Measurements from ENCODE around the gene MBTPS1.
A peak's percentile ranks its signal among the peaks of the same experiment; 100 is the strongest.
"Not testable (repeated sequence)": the region's sequence is repeated elsewhere in the genome, so short reads cannot be mapped to it uniquely, and the experiment has no call there.

MBTPS1 gene

DNA sequence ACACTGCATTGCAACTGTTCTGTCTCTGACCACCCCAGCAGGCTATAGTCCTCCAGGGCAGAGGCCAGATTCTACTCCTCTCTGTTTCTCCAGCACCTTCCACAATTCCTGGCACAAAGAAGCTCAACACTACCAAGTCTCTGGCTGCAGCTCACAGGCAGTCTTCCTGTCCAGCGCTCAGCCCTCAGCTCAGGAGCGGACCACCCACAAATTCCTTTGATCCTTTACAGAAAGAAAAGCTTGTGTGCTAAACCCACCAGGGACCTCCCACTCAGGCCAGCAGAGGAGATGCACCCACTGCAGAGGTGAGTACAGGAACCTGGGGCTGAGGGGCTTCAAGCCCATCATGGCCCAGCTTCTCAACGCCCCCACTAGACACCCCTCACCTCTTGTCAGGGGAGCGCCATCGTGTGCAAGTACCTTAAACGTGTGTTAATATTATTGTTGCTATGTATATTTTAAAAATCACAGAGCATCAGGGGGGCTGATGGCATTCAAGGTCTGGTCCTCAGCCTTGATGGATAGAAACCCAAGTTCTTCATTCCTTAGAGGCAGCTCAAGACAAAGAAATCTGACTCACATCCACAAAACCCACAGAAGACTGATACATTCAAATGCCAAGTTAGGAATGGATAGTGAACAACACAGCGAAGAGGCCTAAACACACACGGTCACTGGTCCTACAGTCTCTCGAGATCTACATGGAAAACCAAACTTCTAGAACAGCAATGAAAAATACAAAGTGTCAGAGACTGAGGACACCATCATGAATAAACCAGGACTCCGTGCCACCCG, 19.8 kb upstream of the MBTPS1 start:
- peak; percentile 33 for DNase-seq

DNA sequence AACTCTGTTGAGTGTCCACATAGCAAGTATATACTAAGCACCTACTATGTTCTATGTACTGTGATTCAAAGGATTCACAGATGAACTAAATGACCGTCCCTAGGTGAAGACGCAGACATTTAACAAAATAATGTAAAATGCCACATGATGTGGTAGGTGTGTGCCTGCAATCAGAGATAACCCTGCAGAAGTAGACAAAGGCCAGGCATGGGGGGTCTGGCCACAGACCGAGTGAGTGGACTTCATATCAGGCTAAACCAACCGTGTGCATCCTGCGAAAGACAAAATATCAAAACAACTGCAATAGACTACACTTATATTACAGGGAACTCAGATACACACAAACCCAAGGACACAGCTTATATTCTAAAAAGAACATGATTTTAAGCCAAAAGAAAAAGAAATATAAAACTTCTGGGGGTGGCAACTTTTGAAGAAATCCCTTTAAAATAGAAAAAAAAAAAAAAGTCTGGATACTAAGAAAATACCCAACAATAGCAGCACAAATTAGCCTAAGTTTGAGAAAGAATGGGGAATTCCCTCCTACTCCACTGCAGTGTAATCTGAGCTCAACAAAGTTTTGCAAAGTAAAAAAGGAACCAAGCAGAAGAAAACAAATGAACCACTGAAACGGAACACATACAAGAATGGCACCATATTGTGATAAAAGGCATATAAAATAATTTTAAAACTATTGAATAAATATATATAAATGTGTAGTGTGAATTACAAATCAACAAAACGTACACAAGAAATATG, 16.0 kb upstream of the MBTPS1 start:
- no peak for DNase-seq

DNA sequence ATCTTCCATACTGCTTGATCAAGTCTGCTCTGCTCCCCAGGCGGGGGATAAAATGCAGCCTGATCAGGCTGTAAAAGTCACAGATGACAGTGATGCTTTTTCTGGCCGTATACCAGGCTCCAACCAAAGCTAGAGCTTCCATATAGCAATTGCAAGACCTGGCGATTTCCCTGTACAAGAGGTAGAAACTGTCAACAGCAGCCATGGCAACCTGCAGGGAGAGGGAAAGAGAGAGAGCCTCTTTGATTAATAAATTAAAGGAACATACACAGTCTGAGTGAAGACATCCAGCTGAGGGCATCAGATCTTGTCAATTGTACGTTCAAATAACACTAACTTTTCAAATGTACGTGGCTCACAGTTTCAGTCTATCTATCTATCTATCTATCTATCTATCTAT, 14.4 kb upstream of the MBTPS1 start:
- DNase-seq = no peak

- no peak for DNase-seq
These were observed 7.7 kb upstream of the MBTPS1 start for GRCh38 chr16:84124257-84125073.

- no peak for DNase-seq
These were observed 4.3 kb upstream of the MBTPS1 start for GRCh38 chr16:84121007-84121406.

GRCh38 chr16:84120023-84120422, 3.3 kb upstream of the MBTPS1 start:
- no peak for DNase-seq

DNA sequence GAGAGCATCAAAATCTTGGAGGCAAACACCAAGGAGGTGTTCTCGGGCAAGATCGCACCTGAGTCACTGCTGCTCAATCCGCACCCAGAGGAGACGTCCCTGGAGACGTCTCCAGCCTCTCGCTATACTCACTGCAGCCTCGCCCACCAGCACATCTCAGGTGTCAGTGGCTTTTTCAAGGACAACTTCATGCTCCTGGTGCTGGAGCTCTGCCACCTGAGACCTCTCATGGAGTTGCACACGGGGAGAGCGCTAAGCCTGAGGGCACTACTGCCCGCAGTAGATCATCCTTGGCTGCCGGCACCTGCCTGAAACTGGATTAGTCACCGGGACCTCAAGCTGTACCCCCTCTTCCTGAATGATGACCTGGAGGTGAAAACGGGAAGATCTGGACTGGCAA, 2.6 kb upstream of the MBTPS1 start:
- no peak for DNase-seq

DNA sequence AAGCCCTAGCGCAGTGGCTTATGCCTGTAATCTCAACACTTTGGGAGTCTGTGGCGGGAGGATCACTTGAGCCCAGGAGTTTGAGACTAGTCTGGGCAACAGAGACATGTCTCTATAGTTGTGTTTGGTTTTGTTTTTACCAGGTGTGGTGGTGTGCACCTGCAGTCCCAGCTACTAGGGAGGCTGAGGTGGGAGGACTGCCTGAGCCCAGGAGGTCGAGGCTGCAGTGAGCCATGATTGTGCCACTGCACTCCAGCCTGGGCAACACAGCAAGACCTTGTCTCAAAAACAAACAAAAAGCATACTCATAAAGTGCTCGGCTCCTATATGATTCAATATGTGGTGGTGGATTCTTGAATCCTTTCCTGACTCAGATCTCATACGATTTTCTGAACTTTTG, 1.6 kb upstream of the MBTPS1 start:
- DNase-seq = not testable (repeated sequence)

DNA sequence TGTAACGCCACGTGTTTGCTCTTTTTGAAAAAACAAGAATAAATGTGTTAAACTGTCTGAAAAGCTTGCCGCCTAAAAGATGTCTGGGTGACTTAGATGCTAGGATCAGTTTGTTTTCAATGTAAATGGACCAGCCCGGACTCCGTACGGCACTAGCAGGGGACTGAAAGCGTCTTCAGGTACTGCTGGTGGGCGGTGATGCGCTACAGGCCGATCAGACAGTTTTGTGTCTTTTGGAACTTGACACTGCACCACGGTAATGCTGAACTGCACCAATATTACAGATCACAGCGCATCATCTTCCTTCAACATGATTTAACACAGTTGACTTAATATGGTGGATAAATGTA, 727 bp upstream of the MBTPS1 start:
- peak; percentile 22 for DNase-seq

DNA sequence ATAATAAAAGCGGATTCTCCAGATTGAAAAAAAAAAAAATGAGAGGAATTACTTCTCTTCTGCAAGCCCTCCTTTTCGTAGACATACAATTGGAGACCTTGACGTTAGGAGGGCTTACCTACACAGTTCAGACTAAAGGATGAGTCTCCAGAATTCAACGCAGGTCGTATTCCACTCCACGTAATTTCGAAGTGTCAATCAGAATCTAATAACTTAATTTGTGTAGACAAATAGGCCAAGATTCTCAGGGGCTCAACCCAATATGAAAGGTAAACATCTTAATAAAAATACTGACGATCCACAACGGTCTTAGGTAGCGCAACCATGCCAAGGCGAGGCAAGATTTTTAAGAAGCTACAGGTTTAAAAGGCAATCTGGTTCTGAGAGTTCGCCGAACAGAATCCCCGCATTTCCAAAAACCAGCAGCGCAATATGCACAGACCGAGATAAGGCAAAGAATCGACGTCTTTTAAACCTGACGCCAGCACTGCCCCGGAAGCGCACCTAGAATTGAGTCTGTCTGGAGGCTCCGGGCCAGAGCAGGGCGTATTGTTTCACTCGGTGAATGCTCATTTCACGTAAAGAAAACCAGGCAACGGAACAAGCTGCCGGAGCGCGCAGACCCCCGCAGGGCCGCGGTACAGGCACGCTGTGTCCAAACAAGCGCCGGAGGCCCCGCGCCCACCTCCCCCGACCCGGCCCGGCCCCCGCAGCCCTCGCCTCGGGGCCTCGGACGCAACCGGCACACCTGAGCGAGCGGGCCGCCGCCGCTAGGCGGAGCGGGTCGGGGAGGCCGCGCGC, 623 bp downstream of the MBTPS1 start:
- peak; percentile 27 for DNase-seq

GRCh38 chr16:84111949-84112348, 4.8 kb downstream of the MBTPS1 start:
- not testable (repeated sequence) for DNase-seq

DNA sequence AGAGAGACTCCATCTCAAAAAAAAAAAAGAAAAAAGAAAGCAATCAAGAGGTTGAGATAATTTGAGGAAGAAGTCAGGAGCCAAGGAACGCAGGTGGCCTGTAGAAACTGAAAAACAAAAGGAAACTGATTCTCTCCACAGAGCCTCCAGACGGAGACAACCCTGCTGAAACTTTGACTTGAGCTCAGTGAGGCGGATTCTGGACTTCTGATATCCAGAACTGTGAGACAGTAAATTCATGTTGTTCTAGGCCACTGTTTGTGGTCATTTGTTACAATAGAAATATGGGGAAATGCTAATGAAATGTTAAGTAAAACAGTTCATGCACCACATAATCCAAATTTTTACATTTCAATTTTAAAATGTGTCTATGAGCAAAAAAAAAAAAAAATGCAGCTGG, 5.2 kb downstream of the MBTPS1 start:
- DNase-seq = no peak

- no peak for DNase-seq
These were observed 6.2 kb downstream of the MBTPS1 start for GRCh38 chr16:84110527-84110926.

- peak; percentile 5 for DNase-seq
These were observed 7.0 kb downstream of the MBTPS1 start for GRCh38 chr16:84109598-84110335.

GRCh38 chr16:84107921-84108320, 8.8 kb downstream of the MBTPS1 start:
- no peak for DNase-seq

DNA sequence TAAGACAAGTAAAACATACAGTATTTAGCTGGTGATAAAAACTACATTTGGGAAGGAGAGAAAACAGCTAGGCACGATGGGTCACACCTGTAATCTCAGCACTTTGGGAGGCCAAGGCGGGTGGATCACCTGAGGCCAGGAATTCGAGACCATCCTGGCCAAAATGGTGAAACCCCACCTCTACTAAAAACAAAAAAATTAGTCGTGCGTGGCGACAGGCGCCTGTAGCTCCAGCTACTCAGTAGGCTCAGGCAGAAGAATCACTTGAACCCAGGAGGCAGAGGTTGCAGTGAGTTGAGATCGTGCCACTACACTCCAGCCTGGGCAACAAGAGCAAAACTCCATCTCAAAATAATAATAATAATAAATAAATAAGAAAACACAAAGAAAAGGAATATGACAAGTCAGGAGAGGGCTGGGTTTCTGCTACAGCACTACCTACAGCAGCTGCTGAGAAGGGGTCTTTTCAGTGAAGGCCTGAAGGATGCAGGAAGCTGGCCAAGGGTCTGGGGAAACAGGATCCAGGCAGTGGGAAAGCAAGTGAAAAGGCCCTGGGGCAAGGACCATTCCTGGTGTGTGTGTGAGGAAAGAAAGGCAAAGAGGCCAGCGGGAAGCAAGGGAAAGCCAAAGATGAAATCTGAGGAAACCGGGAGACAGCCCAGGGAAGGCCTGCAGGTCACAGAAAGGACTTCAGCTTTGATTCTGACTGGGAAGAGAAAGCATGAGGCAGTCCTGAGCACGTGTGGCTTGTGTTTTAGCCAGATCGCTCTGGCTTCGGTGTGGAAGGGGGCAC, 10.6 kb downstream of the MBTPS1 start:
- no peak for DNase-seq

- no peak for DNase-seq
These were observed 11.4 kb downstream of the MBTPS1 start for GRCh38 chr16:84105301-84105815.

DNA sequence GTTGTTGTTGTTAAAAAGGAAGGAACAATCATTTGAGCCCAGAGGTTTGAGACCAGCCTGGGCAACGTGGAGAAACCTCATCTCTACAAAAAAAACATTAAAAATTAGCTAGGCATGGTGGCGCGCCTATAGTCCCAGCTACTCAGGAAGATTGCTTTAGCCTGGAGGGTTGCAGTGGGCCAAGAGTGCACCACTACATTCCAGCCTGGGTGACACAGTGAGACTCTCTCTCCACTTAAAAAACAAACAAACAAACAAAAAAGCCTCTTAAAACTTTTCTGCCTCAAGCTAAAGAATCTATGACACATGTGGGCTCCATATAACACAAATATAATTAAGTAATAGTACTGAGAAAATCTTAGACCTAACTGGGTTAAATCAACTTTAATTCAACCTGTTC, 12.5 kb downstream of the MBTPS1 start:
- DNase-seq = no peak

GRCh38 chr16:84103678-84104077, 13.1 kb downstream of the MBTPS1 start:
- DNase-seq = no peak

DNA sequence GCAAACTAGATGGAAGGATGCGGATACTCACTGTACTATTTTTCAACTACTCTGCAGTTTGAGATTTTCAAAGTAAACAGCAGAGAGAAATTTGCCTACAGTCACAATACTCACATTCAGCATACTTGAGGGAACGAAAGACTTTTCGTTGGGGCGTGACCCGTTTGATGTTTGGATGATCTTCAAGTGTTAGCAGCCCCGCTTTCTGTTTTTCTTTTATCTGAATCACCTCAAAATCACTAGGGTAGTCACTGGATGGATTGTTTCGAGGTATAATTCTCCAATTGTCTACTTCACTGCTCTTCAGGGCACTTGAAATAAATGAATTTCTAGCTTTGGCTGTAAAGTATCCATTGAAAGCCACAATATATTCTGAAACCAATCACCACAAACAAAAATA, 17.8 kb downstream of the MBTPS1 start:
- DNase-seq = no peak

GRCh38 chr16:84096447-84097005, 20.2 kb downstream of the MBTPS1 start:
- DNase-seq = no peak
